Measurements from ENCODE around the gene AR. TPM values are rescaled to one million over a fixed set of nuclear protein-coding genes. Genes with fewer than 3 reads are reported as not detected.

AR gene
- polyA plus RNA-seq, 1 donor, result 3.3 TPM

- no peak for DNase-seq
These were observed 19.9 kb downstream of the AR start for GRCh38 chrX:67563469-67564448.

GRCh38 chrX:67564475-67564874 lies 20.7 kb downstream of the AR start:
- DNase-seq, result no peak

GRCh38 chrX:67568769-67569168 lies 24.9 kb downstream of the AR start:
- no peak for DNase-seq

- no peak for DNase-seq
These were observed 27.0 kb downstream of the AR start for GRCh38 chrX:67570839-67571238.

GRCh38 chrX:67574696-67575095 lies 30.9 kb downstream of the AR start:
- DNase-seq, result no peak

- DNase-seq, result no peak
These were observed 38.6 kb downstream of the AR start for GRCh38 chrX:67582436-67582835.

- no peak for DNase-seq
These were observed 39.4 kb downstream of the AR start for GRCh38 chrX:67583171-67583570.

GRCh38 chrX:67585401-67585800 lies 41.6 kb downstream of the AR start:
- DNase-seq, result no peak

- no peak for DNase-seq
These were observed 44.3 kb downstream of the AR start for GRCh38 chrX:67587946-67588624.

GRCh38 chrX:67596839-67597790 lies 53.3 kb downstream of the AR start:
- no peak for DNase-seq

- DNase-seq, result no peak
These were observed 55.7 kb downstream of the AR start for GRCh38 chrX:67599532-67599931.

- DNase-seq, result no peak
These were observed 58.0 kb downstream of the AR start for GRCh38 chrX:67601771-67602170.

- no peak for DNase-seq
These were observed 61.3 kb downstream of the AR start for GRCh38 chrX:67604979-67605703.

GRCh38 chrX:67607466-67607865 lies 63.6 kb downstream of the AR start:
- no peak for DNase-seq

GRCh38 chrX:67610282-67610681 lies 66.5 kb downstream of the AR start:
- DNase-seq, result no peak

GRCh38 chrX:67612231-67612630 lies 68.4 kb downstream of the AR start:
- no peak for DNase-seq

- DNase-seq, result no peak
These were observed 69.5 kb downstream of the AR start for GRCh38 chrX:67613366-67613765.

- DNase-seq, result no peak
These were observed 70.2 kb downstream of the AR start for GRCh38 chrX:67613996-67614395.

GRCh38 chrX:67614423-67614822 lies 70.6 kb downstream of the AR start:
- DNase-seq, result no peak

GRCh38 chrX:67619253-67619652 lies 75.4 kb downstream of the AR start:
- DNase-seq, result no peak

- no peak for DNase-seq
These were observed 78.3 kb downstream of the AR start for GRCh38 chrX:67622053-67622585.
